Stimulated activated CD8-positive, alpha-beta memory T cell treated with anti-CD3 and anti-CD28 coated beads, Interleukin-7, amount 100 ng/mL, for 4 hours (primary cell): ENCODE results near the gene EMC10.
"Not testable (repeated sequence)": the region's sequence is repeated elsewhere in the genome, so short reads cannot be mapped to it uniquely, and the experiment has no call there.

Source experiments
- DNase-seq, 2 donors: peaks; one replicate each; pipeline ENCODE4 v3.0.0-alpha.2; 2020; ENCODE audit warnings: low read depth in 2 of 2

EMC10 gene

DNA sequence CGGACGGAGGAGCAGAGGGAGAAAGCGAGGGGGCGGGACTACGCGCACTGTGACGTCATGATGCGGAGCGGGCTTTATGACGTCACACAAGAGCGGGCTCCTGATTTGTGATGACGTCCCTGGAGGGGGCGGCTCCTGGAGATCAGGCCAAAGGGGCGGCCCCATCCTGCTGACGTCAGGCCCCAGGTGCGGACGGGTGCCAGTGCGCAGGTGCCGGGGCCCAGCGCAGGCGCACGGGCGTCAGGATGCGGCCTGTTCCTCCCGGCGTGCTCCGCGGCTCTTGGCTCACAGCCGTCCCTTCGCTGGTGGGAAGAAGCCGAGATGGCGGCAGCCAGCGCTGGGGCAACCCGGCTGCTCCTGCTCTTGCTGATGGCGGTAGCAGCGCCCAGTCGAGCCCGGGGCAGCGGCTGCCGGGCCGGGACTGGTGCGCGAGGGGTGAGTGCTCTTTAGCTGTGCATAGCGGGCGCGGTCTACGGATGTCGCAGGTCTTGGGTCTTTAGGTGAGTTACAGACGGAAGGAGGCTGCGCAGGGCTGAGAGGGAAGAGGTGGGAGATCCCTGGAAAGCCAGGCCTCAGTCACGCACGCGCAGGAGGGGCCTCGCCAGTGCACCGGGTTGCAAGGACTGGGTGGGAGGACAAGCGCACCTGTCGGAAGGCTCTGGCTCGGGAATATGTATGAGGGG, at the start of gene EMC10, which contains the start of gene GARIN5A:
EMC10 (plus strand) TSS at position 284 of the 683 bp plus-strand sequence; CDS start at position 322, 38 bp downstream.
GARIN5A (minus strand) TSS at position 625 of the 683 bp plus-strand sequence; CDS start at position 165, 460 bp downstream.
- peak; percentile 81 to 87 for DNase-seq

- no peak for DNase-seq
Measured at GRCh38 chr19:50427318-50427925, 48.9 kb upstream of the EMC10 start.

- DNase-seq: peak in 1 of 2 donors; percentile 13
Measured at GRCh38 chr19:50427997-50428425, 48.3 kb upstream of the EMC10 start.

GRCh38 chr19:50428772-50429463, 47.4 kb upstream of the EMC10 start:
- DNase-seq: no peak

DNA sequence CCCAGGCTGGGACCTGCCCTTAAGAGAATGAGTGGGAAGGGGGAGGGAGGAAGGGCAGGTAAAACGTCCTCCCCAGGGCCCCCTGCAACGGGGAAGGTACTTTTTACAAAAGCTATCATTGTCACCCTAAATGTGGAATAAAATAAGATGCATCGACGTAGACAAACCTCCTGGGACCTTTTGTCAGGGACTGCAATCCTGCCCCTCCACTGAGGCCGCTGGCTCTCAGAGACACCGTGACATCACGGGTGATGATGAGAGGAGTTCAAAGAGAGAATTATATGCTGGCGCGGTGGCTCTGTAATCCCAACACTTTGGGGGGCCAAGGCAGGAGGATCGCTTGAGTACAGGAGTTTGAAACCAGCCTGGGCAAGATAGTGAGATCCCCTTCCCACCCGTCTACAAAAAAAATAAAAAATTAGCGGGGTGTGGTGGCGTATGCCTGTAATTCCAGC, 45.4 kb upstream of the EMC10 start:
- DNase-seq: no peak

- DNase-seq: peak; percentile 74 to 76
Measured at GRCh38 chr19:50431343-50432220, 44.7 kb upstream of the EMC10 start.

DNA sequence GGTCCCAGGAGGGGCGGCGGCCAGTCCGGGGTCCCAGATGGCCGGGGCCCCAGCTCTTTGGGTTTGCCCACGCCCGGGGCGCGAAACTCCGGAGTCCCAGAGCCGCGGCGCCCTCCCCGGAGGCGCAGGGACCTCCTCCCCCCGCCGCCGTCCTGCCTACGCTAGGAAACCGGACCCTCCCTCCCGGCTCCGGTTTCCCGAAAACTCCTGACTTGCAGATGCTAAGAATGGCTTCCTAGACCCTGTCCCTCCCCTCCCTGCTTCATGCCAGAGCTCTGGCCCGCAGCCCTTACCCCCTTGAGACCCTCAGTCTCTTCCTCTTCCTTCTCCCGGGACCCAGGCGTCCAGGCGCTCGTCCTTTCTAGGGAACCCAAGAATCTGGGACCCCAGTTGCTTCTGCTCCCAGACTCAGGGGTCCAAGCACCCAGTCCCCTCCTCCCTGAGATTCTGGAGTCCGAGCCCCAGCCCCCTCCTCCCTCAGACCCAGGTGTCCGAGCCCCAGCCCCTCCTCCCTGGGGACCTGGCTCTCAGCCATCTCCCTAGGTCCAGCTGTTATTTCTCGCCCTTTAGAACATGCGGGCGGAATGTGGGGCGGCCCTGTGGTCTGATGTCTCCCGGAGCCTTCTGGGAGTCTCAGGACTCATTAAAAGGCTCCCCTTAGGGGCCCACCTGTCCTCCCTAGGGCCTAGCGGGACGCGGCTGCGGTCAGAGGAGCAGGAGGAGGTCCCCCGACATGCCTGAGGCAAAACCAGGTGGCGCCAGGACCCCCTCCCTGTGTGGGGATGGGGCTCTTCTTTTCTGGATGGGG, 43.9 kb upstream of the EMC10 start, which contains the start of gene MYBPC2:
MYBPC2 (plus strand) TSS at position 672 of the 808 bp plus-strand sequence; CDS start at position 734, 62 bp downstream.
- DNase-seq: no peak

DNA sequence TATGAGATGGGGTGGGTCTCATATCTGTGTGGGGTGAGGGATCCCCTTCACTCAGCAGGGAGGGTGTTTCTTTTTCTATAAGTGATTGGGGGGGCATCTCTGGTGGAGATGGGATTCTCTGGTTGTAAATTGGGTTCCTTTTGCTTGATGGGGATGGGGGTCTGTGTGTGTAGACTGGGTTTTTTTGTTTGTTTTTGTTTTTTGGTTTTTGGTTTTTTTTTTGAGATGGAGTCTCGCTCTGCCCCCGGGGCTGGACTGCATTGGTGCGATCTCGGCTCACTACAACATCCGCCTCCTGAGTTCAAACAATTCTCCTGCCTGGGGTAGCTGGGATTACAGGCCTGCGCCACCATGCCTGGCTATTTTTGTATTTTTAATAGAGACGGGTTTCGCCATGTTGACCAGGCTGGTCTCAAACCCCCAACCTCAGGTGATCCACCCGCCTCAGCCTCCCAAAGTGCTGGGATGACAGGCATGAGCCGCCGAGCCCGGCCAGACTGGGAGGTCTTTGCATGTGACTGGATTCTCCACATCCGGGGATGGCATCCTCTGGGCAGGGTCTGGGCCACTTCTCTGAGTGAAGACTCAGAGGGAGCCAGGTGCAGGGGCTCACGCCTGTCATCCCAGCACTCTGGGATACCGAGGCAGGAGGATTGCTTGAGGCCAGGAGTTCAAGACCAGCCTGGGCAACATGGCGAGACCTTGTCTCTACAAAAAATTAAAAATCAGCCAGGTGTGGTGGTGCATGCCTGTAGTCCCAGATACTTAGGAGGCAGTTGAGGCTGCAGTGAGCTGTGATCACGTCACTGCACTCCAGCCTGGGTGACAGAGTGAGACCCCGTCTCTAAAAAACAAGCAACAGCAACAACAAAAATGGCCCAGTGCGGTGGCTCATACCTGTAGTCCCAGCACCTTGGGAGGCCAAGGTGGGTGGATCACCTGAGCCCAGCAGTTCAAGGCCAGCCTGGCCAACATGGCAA, 42.8 kb upstream of the EMC10 start:
- DNase-seq: no peak

DNA sequence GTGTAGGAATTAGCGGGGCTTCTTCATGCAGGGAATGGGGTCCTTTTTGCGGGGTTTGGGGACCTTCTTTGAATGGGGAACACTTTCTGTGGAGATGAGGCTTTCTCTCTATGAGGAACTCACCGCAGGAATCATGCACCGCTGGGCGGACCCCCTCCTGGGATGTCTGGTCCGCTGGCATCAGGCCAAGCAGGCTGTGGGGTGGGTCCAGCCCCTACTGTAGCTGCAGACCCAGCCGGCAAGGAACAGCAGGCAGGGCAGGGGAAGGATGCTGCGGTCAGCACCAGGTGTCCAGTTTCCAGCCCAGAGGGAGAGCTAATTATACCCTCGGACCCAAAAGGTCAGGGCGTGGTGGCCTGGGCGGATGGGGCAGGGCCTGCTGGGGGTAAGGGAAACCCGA, 41.8 kb upstream of the EMC10 start:
- no peak for DNase-seq

DNA sequence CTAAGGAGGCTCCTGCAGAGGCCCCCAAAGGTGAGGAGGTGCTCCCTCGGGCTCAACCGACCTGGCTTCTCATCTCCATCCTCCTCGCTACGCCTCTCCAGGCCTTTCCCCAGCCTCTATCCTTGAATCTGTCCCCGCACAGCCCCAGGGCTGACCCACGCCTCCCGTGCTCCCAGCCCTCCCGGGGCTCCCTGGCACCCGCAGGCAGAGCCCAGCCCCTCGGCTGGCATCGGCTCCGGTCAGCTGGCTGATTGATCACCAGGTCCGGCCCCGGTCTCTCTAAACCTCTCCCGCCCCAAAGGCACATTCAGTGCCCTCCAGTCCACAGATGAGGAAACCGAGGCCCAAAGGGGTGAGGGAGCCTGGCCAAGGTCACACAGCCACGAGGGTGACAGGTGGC, 41.1 kb upstream of the EMC10 start:
- no peak for DNase-seq

DNA sequence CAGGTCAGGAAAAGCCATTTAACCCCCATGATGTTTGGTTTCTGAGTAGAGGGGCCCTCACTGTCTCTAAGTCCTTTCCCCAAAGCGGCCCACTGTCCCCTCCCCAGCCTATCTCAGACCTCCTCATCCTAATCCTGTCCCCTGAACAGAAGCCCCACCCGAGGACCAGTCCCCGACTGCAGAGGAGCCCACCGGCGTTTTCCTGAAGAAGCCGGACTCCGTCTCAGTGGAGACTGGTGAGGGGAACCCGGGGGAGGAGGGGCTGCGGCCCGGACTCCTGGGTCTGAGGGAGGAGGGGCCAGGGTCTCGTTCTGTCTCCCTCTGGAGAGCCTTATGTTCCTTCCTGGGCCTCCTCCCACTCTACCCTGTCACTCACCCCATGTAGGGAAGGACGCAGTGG, 40.7 kb upstream of the EMC10 start:
- no peak for DNase-seq

GRCh38 chr19:50437862-50438449, 38.4 kb upstream of the EMC10 start:
- DNase-seq: no peak

DNA sequence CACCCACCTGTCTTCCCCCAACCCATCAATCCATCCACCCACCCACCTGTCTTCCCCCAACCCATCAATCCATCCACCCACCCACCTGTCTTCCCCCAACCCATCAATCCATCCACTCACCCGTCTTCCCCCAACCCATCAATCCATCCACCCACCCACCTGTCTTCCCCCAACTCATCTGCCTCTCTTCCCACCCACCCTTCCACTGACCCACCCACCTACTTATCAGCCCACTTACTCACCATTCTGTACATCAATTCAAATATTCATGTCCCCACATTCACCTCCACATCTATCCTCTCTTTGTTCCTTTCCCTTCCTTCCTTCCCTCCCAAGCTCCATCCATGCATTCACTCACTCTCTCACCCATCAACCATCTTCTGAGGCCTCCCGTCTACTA, 37.2 kb upstream of the EMC10 start:
- DNase-seq: not testable (repeated sequence)

- DNase-seq: no peak
Measured at GRCh38 chr19:50444059-50444458, 32.2 kb upstream of the EMC10 start.

DNA sequence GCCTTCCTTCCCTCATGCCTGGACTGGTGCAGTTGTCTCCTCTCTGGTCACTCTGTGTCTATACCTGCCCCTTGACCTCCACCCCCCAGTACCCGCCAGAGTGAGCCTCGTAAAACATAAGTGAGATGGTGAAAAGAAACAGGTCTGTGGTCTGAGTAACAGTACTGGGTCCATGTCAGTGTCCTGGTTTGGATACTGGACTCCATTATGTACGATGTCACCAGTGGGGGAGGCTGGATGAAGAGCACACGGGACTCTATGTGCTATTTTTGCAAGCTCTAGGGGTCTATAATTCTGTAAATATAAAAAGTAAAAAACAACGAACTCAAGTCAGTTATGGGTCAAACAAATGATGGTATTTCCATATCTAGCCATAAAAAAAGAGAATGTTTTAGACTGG, 29.3 kb upstream of the EMC10 start:
- no peak for DNase-seq

DNA sequence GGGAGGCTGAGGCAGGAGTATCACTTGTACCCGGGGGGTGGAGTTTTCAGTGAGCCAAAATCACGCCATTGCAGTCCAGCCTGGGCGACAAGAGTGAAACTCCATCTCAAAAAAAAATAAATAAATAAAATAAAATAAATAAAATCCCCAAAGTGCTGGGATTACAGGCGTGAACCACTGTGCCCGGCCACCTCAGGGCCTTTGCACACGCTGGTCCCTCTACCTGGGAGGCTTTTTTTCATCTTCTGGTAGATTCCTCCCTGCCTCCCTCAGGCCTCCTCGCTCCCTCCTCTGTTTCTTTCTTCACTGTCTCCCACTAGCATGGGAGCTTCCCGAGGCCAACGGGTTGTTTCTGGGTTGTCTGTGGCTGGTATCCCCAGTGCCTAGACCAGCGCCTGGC, 28.6 kb upstream of the EMC10 start:
- no peak for DNase-seq

GRCh38 chr19:50449236-50449899, 26.9 kb upstream of the EMC10 start:
- DNase-seq: no peak
